Measurements from ENCODE around the gene UBR2.

DNA sequence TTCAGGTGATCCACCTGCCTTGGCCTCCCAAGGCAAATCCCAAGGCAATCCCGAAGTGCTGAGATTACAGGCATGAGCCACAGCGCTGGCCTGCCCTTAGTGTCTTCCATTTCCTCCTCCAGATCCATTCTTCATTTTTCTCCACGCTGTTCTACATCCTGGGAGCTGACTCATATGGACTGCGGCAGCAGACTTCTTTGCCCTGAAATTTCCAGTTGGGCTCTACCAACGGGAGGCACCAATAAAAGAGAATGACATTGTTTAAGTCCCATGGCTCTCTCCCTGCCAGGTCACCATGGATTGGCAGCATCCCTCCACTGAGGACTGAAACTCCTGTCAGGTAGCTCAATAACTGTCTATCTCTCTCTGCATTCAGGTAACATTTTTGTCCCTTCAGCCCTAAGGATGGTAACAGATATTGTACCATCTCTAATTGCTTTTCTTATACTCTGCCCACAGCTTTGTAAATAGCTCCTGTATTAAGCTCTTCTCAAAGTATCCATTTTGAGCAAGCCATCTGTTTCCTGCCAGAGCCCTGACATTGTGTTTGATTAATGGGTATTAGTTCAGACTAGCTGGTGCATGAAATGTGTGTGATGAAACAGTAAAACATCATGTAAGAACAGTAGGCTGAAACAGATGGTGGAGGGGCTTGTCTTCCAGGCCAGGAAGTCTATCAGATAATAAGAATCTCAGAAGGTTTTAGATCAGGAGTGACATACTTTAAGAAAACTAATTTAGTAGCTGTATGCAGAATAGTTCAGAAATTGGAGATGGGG, 178.5 kb downstream of the UBR2 start:
- TF ChIP-seq FOXM1 (IDR thresholded peaks at IDR 0.05; ENCODE audit: borderline replicate concordance, low read depth) (no peak), RAD21 (IDR thresholded peaks at IDR 0.05; ENCODE audit: low read depth) (no peak), CREB1 (IDR thresholded peaks at IDR 0.05; ENCODE audit: low read depth) (no peak), TCF12 (IDR thresholded peaks at IDR 0.05; ENCODE audit: low read depth) (no peak), TAF1 (IDR thresholded peaks at IDR 0.05; ENCODE audit: low read depth) (no peak), EP300 (IDR thresholded peaks at IDR 0.05; ENCODE audit: borderline replicate concordance) (no peak)
